Testis (tissue), 2 donors: ENCODE measurements around the gene ATP6V1G3.

Source experiments
- CTCF ChIP-seq, 3 experiments: fragments of 450-650 bp in 2 of 3; fragments of 200-600 bp in 1 of 3; sonication (generic) in 1 of 3; IDR thresholded peaks; one replicate each; pipeline ENCODE4 v1.5.1; 2016 to 2019; ENCODE audit warnings: antibody characterized with exemption in 3 of 3, mild to moderate bottlenecking in 2 of 3, moderate library complexity in 1 of 3
- POLR2A ChIP-seq: fragments of 450-650 bp; IDR thresholded peaks from one replicate; pipeline ENCODE4 v1.6.1; 2017; ENCODE audit warnings: antibody characterized with exemption, mild to moderate bottlenecking, moderate library complexity

- TF ChIP-seq CTCF (IDR thresholded peaks at IDR 0.05), result no peak
- TF ChIP-seq POLR2A, result no peak
Measured at GRCh38 chr1:198535631-198536030, 4.8 kb downstream of the ATP6V1G3 start.
